Suprapubic skin (tissue), 3 donors: ENCODE measurements around the gene TAPBP.

ENCODE experiments used
- POLR2A ChIP-seq, 2 donors: fragments of 450-650 bp; IDR thresholded peaks; one replicate each; pipeline ENCODE4 v1.6.1; 2017; ENCODE audit warnings: antibody characterized with exemption in 2 of 2, mild to moderate bottlenecking in 2 of 2, moderate library complexity in 2 of 2
- TF ChIP-seq, protein P1 (sequence below), 2 donors: fragments of 200-600 bp in 1 of 2; fragments of 450-650 bp in 1 of 2; sonication (generic) in 1 of 2; IDR thresholded peaks; one replicate each; pipeline ENCODE4 v1.5.1; 2016 to 2019; ENCODE audit warnings: antibody characterized with exemption in 2 of 2, mild to moderate bottlenecking in 1 of 2, moderate library complexity in 1 of 2

DNA sequence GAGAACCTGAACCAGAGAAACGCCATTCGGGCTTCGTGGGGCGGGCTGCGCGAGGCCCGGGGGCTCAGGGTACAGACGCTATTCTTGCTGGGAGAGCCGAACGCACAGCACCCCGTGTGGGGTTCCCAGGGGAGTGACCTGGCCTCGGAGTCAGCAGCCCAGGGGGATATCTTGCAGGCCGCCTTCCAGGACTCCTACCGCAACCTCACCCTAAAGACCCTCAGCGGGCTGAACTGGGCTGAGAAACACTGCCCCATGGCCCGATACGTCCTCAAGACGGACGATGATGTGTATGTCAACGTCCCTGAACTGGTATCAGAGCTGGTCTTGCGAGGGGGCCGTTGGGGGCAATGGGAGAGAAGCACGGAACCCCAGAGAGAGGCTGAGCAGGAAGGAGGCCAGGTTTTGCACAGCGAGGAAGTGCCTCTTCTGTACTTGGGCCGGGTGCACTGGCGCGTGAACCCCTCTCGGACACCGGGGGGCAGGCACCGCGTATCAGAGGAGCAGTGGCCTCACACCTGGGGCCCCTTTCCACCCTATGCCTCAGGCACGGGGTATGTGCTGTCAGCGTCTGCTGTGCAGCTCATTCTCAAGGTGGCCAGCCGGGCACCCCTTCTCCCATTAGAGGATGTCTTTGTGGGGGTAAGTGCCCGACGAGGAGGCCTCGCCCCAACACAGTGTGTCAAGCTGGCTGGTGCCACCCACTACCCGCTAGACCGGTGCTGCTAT, 36.1 kb downstream of the TAPBP start:
- TF ChIP-seq, protein P1, sequence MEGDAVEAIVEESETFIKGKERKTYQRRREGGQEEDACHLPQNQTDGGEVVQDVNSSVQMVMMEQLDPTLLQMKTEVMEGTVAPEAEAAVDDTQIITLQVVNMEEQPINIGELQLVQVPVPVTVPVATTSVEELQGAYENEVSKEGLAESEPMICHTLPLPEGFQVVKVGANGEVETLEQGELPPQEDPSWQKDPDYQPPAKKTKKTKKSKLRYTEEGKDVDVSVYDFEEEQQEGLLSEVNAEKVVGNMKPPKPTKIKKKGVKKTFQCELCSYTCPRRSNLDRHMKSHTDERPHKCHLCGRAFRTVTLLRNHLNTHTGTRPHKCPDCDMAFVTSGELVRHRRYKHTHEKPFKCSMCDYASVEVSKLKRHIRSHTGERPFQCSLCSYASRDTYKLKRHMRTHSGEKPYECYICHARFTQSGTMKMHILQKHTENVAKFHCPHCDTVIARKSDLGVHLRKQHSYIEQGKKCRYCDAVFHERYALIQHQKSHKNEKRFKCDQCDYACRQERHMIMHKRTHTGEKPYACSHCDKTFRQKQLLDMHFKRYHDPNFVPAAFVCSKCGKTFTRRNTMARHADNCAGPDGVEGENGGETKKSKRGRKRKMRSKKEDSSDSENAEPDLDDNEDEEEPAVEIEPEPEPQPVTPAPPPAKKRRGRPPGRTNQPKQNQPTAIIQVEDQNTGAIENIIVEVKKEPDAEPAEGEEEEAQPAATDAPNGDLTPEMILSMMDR (IDR thresholded peaks at IDR 0.05) = no peak
- no peak for TF ChIP-seq POLR2A (IDR thresholded peaks at IDR 0.05)
